Measurements from ENCODE around the gene LENG8.

The LENG8 gene

GRCh38 chr19:54422136-54422535 lies 26.9 kb upstream of the LENG8 start:
- DNase-seq (ENCODE audit: low read depth, low spot score), result no peak

- DNase-seq (ENCODE audit: low read depth, low spot score), result no peak
These were observed 24.8 kb upstream of the LENG8 start for GRCh38 chr19:54424201-54424600.

DNA sequence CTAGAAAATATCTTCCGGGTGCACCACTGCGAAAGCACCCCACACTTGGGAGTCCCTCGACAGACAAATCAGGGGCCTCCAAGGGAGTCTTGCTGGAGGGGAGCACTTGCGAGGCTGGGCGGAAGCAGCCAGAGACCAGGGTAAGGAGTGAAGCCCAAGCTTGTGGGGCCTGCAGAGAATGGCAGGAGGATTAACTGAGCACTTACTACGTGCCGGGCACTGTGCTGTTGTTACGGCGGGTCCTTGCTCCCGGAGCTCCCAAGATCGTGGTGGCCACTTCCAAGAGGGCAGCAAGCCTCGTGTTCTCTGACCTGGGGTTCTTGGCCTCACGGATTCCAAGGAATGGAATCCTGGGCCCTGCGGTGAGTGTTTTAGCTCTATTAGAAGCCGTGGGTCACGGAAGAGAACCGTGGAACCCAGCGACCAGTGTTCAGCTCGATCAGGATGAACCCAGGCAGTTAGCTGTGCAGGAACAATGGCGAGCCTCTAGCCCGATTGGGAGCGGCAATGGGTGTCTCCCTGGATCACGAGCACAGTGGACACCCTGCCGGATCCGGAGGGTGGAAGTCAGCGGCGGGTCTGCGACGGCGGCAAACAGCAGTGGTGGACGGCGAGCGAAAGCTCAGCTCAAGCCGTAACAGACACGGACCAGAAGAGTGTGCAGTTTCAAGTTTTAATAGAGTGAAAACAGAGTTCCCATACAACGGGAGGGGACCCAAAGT lies 24.2 kb upstream of the LENG8 start:
- no peak for DNase-seq (ENCODE audit: low read depth, low spot score)

GRCh38 chr19:54425382-54425723 lies 23.6 kb upstream of the LENG8 start:
- DNase-seq (ENCODE audit: low read depth, low spot score), result no peak

DNA sequence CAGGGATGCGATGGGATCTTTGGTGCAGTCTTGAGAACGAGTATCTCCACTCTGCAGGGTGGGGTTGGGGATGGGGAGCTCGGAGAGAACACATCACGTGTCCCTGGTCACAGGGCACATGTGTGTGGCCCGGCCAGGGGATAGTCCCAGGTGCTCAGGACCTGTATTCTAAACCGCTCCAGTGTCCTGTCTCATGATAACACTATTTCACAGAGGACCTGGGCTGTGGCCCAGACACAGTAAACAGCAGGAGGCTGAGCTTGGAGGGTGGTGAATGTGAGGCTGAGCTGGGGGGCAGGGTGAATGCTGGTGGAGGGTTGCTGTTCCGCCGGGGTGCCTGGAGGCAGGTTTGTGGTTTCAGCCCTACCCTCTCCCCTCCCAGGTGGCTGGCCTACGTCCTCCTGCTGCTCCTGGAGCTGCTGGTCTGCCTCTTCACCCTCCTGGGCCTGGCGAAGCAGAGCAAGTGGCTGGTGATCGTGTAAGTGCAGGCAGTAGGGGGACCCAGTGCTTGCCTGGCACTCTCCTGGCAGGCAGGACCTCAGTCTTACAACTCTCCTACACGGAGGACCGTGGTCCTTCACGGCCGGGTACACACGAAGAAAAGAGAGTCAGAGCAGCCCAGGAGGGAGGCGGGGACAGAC lies 22.6 kb upstream of the LENG8 start:
- no peak for DNase-seq (ENCODE audit: low read depth, low spot score)

GRCh38 chr19:54427586-54427985 lies 21.4 kb upstream of the LENG8 start:
- DNase-seq (ENCODE audit: low read depth, low spot score), result no peak

GRCh38 chr19:54428323-54429175 lies 20.4 kb upstream of the LENG8 start:
- DNase-seq (ENCODE audit: low read depth, low spot score), result no peak

DNA sequence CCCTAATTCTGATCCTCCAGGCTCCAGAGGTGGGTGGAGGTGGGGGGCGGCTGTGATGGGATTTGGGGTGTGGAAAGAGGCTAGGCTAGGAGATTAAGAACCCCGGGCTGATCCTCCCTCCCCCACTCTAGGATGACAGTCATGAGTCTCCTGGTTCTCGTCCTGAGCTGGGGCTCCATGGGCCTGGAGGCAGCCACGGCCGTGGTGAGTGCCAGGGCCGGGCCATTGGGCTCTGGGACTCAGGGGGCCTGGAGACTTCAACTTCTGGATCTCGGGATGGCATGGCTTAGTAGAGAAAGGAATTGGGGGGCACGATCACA lies 19.9 kb upstream of the LENG8 start:
- DNase-seq (ENCODE audit: low read depth, low spot score), result no peak

DNA sequence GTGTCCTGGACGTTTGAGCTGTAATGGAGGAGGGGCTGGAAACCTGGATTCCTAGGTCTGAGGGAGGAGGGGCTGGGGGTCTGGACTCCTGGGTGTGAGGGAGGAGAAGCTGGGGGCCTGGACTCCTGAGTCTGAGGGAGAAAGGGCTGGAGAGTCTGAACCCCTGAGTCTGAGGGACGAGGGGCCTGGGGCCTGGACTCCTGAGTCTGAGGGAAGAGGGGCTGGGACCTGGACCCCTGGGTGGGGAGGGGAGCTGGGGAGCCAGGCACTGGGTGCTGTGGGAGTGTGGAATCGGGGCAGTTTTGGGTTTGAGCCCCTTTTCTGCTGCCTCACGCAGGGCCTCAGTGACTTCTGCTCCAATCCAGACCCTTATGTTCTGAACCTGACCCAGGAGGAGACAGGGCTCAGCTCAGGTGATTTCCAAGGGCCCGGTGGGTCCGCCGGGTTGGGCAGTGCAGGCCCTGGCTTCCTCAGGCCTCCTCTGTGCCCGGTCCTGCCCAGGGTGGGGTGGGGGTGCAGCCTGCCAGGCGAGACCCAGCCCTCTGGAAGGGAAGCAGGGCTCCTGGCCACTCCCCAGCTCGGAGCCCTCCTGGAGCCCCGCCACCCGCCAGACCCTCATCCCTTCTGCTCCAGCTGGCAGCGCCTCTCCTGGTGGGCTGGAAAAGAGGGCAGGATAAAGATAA lies 19.3 kb upstream of the LENG8 start:
- DNase-seq (ENCODE audit: low read depth, low spot score), result no peak

GRCh38 chr19:54430306-54431254 lies 18.4 kb upstream of the LENG8 start:
- no peak for DNase-seq (ENCODE audit: low read depth, low spot score)

GRCh38 chr19:54431255-54431838 lies 17.7 kb upstream of the LENG8 start:
- DNase-seq (ENCODE audit: low read depth, low spot score), result no peak

DNA sequence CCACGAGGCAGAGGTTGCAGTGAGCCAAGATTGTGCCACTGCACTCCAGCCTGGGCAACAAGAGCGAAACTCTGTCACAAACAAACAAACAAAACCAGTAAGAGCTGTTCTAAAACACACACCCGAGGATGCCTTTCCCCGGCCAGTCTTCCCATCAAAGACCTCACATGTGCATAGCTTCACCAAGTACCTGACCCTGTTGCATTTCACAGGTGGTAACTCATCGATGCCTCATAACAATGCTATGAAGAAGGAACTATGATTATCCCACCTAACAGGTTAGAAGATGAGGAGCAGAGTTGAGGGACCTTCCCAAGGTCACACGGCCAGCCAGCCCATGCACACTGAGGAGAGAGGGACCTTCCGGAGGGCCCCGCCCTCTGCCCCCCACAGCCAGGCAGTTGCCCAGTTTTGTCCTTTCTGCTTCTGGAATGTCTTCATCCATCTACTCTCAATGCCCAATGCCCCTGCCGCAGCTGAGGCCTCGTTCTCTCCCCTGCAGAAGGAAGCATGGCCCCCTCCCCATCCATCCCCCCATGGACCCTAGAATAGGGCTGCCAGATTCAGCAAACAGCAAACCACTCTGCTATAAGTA lies 16.8 kb upstream of the LENG8 start:
- no peak for DNase-seq (ENCODE audit: low read depth, low spot score)

GRCh38 chr19:54433697-54434096 lies 15.3 kb upstream of the LENG8 start:
- no peak for DNase-seq (ENCODE audit: low read depth, low spot score)

- DNase-seq (ENCODE audit: low read depth, low spot score), result no peak
These were observed 14.7 kb upstream of the LENG8 start for GRCh38 chr19:54434112-54434872.

DNA sequence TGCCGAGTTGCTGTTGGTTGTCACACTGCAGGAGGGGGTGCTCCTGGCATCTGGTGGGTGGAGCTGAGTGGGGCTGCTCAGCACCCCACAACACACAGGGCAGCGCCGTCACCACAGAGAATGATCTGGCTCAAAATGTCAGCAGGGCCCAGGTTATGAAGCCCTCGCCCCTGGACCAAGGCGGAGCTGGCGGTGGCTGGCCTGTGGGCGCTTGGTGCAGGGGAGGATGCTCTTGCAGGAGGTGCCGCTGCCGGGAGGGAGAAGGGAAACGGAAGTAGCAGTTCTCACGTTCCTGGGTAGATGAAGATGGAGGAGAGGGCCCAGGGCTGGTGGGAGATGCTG lies 14.2 kb upstream of the LENG8 start:
- DNase-seq (ENCODE audit: low read depth, low spot score), result no peak

GRCh38 chr19:54435551-54436016 lies 13.4 kb upstream of the LENG8 start:
- no peak for DNase-seq (ENCODE audit: low read depth, low spot score)

DNA sequence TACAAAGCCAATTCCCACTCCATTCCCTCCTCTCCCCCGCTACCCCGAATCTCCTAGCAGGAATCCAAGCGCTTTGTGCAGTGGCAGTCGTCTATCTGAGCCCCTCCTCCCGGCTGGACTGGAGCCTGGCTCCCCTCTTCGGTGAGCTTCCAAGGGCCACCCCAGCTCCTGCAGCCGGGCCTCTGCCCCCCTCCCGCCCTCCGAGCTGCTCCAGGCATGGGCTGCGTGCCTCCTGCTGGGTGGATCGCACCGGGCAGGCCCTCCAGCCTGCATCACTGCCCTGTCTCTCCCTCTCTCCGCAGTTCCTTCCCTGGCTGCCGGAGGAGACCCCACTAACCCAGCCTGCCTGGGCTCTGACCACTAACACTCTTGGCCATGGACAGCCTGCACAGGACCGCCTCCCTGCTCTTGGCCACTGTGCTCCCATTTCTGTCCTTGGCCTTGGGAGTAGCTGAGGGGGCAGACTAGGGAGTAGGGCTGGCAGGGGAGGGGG lies 12.9 kb upstream of the LENG8 start:
- DNase-seq (ENCODE audit: low read depth, low spot score), result no peak

DNA sequence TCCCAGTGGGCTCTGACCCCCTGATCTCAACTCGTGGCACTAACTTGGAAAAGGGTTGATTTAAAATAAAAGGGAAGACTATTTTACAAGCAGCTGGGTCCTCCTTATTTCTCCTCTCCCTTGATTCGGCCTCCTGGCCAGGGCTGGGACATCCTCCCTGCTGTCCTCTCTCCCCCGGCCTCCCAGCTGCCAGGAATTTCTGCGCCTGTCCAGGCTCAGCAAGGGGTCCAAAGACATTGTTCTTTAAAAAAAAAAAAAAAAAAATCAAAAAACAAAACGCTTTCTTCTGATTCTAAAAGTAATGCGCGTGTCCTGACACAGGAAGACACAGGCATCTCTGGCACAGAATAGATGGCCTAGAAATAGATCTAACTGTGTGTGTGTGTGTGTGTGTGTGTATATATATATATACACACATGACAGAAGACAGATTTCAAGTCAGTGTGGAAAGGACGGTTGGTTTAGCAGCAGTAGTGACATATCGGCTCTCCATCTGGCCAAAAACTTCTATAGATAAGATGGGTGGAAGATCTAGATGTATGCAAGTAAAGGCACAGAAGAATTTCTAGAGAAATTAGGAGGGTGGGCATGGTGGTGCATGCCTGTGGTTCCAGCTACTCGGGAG lies 12.3 kb upstream of the LENG8 start:
- no peak for DNase-seq (ENCODE audit: low read depth, low spot score)

Data from iPS DF 19.7 (cell line).